GM06990 (cell line): ENCODE measurements around the gene GRIK3.
"Not testable (repeated sequence)": the region's sequence is repeated elsewhere in the genome, so short reads cannot be mapped to it uniquely, and the experiment has no call there.

Experiments
- DNase-seq: peaks from one replicate; pipeline ENCODE4 v3.0.0-alpha.2; 2011; ENCODE audit not compliant: insufficient read length; ENCODE audit errors: extremely low read depth
- H3K27me3 ChIP-seq: replicated peaks from 2 replicates; pipeline ENCODE4 v1.6.0; 2011; ENCODE audit warnings: low read length; ENCODE audit not compliant: control insufficient read depth, insufficient read depth
- H3K36me3 ChIP-seq: 2 replicates; pipeline ENCODE4 v1.5.1; 2011; ENCODE audit warnings: low read length; ENCODE audit not compliant: control insufficient read depth, insufficient read depth
- H3K4me3 ChIP-seq: replicated peaks from 2 replicates; pipeline ENCODE4 v1.5.1; 2011; ENCODE audit warnings: low read depth, mild to moderate bottlenecking, control low read depth, low read length
- CTCF ChIP-seq: IDR thresholded peaks from 2 replicates; pipeline ENCODE4 v1.5.1; 2011; ENCODE audit warnings: low read length, control low read depth, mild to moderate bottlenecking, inconsistent platforms; ENCODE audit not compliant: insufficient read depth, poor library complexity, severe bottlenecking

GRIK3 gene

GRCh38 chr1:36769886-36770830, 264.2 kb downstream of the GRIK3 start:
- H3K36me3 ChIP-seq = no peaks in the 10 kb centered on the region
- H3K27me3 ChIP-seq = no peaks in the 10 kb centered on the region; the same call in 1 of the 2 replicates
- no peak for TF ChIP-seq CTCF
- DNase-seq = no peak
- H3K4me3 ChIP-seq = no peak overlapping the region

GRCh38 chr1:36768486-36769178, 265.7 kb downstream of the GRIK3 start:
- Histone ChIP-seq H3K4me3 (no peak overlapping the region), H3K36me3 (no peaks in the 10 kb centered on the region), H3K27me3 (no peaks in the 10 kb centered on the region; the same call in 1 of the 2 replicates)
- DNase-seq = no peak
- no peak for TF ChIP-seq CTCF

- not testable (repeated sequence) for DNase-seq, H3K27me3 ChIP-seq, H3K36me3 ChIP-seq, H3K4me3 ChIP-seq
These were observed 266.9 kb downstream of the GRIK3 start for GRCh38 chr1:36767429-36767828.

- no peaks in the 10 kb centered on the region; the same call in 1 of the 2 replicates for H3K27me3 ChIP-seq
- DNase-seq = no peak
- H3K36me3 ChIP-seq = no peaks in the 10 kb centered on the region
These were observed 267.8 kb downstream of the GRIK3 start for GRCh38 chr1:36766481-36766880.

GRCh38 chr1:36765785-36766300, 268.5 kb downstream of the GRIK3 start:
- no peak overlapping the region for H3K4me3 ChIP-seq
- TF ChIP-seq CTCF = no peak
- DNase-seq = no peak
- no peaks in the 10 kb centered on the region; the same call in 1 of the 2 replicates for H3K27me3 ChIP-seq
- H3K36me3 ChIP-seq = no peaks in the 10 kb centered on the region

More at GRCh38 chr1:36766481-36766880, 267.8 kb downstream of the GRIK3 start:
- no peak for TF ChIP-seq CTCF
- H3K4me3 ChIP-seq = no peak overlapping the region

GRCh38 chr1:36764798-36765197, 269.5 kb downstream of the GRIK3 start:
- Histone ChIP-seq H3K36me3 (no peaks in the 10 kb centered on the region), H3K27me3 (no peaks in the 10 kb centered on the region; the same call in 1 of the 2 replicates), H3K4me3 (no peak overlapping the region)
- no peak for TF ChIP-seq CTCF
- DNase-seq = no peak
